ENCODE data around the gene CWC22.

- no peak for TF ChIP-seq YY1 (IDR thresholded peaks at IDR 0.05; ENCODE audit: insufficient read depth, insufficient read length)
- TF ChIP-seq ZNF274 (IDR thresholded peaks at IDR 0.05; ENCODE audit: low read depth, low read length) = no peak
Observed at GRCh38 chr2:179951680-179952079, 55.4 kb downstream of the CWC22 start.
